Measurements from ENCODE around the gene COL5A1.

Gene COL5A1

GRCh38 chr9:134605351-134605965 lies 36.1 kb upstream of the COL5A1 start:
- Histone ChIP-seq H3K27ac (no peak overlapping the region), H3K4me1 (peaks cover 0 to 12% (median 4%) of the 10 kb centered on the region in 4 donors), H3K36me3 (no peaks in the 10 kb centered on the region), H3K4me3 (no peak overlapping the region), H3K27me3 (no peaks in the 10 kb centered on the region), H3K9me3 (no peaks in the 10 kb centered on the region)
- no peak for DNase-seq
- TF ChIP-seq CTCF (IDR thresholded peaks at IDR 0.05): no peak
- intact Hi-C loops (cut with DNase I; ENCODE audit: low total_unique reads): no loop called here

- TF ChIP-seq CTCF (IDR thresholded peaks at IDR 0.05): no peak
- Histone ChIP-seq H3K9me3 (no peaks in the 10 kb centered on the region), H3K27me3 (no peaks in the 10 kb centered on the region), H3K4me1 (peaks cover 0 to 12% (median 4%) of the 10 kb centered on the region in 4 donors), H3K36me3 (no peaks in the 10 kb centered on the region), H3K4me3 (no peak overlapping the region), H3K27ac (no peak overlapping the region)
- no peak for DNase-seq
- intact Hi-C loops (cut with DNase I; ENCODE audit: low total_unique reads): no loop called here
These were observed 35.6 kb upstream of the COL5A1 start for GRCh38 chr9:134605966-134606357.

GRCh38 chr9:134606951-134607731 lies 34.5 kb upstream of the COL5A1 start:
- peaks cover 0 to 2% of the 10 kb centered on the region in 2 donors for H3K27me3 ChIP-seq
- no peak for TF ChIP-seq CTCF (IDR thresholded peaks at IDR 0.05)
- no peak overlapping the region for H3K27ac ChIP-seq
- H3K36me3 ChIP-seq: no peaks in the 10 kb centered on the region
- no peak overlapping the region for H3K4me3 ChIP-seq
- intact Hi-C loops (cut with DNase I; ENCODE audit: low total_unique reads): no loop called here
- H3K9me3 ChIP-seq: no peaks in the 10 kb centered on the region
- H3K4me1 ChIP-seq: peaks cover 0 to 8% (median 3%) of the 10 kb centered on the region in 4 donors
- DNase-seq: no peak

GRCh38 chr9:134607971-134608370 lies 33.6 kb upstream of the COL5A1 start:
- peaks cover 0 to 2% of the 10 kb centered on the region in 2 donors for H3K27me3 ChIP-seq
- H3K9me3 ChIP-seq: no peaks in the 10 kb centered on the region
- H3K27ac ChIP-seq: no peak overlapping the region
- peaks cover 0 to under 1% (median 0%) of the 10 kb centered on the region in 4 donors for H3K4me1 ChIP-seq
- intact Hi-C loops (cut with DNase I; ENCODE audit: low total_unique reads): no loop called here
- DNase-seq: no peak
- no peak overlapping the region for H3K4me3 ChIP-seq
- no peaks in the 10 kb centered on the region for H3K36me3 ChIP-seq
- no peak for TF ChIP-seq CTCF (IDR thresholded peaks at IDR 0.05)

GRCh38 chr9:134611046-134611445 lies 30.6 kb upstream of the COL5A1 start:
- Histone ChIP-seq H3K4me1 (peaks cover 0 to 2% (median 0%) of the 10 kb centered on the region in 4 donors), H3K9me3 (no peaks in the 10 kb centered on the region), H3K4me3 (no peak overlapping the region), H3K36me3 (no peaks in the 10 kb centered on the region), H3K27ac (no peak overlapping the region), H3K27me3 (peaks cover 0 to 2% of the 10 kb centered on the region in 2 donors)
- TF ChIP-seq CTCF (IDR thresholded peaks at IDR 0.05): no peak
- no peak for DNase-seq
- intact Hi-C loops (cut with DNase I; ENCODE audit: low total_unique reads): no loop called here

All from tibial artery (tissue), 4 donors.